ENCODE data around the gene PPP2R5E. TPM values are rescaled to one million over a fixed set of nuclear protein-coding genes. Genes with fewer than 3 reads are reported as not detected.

The PPP2R5E gene
- total RNA-seq, 2 experiments from 2014 or later: 12.5 to 47.8 TPM

DNA sequence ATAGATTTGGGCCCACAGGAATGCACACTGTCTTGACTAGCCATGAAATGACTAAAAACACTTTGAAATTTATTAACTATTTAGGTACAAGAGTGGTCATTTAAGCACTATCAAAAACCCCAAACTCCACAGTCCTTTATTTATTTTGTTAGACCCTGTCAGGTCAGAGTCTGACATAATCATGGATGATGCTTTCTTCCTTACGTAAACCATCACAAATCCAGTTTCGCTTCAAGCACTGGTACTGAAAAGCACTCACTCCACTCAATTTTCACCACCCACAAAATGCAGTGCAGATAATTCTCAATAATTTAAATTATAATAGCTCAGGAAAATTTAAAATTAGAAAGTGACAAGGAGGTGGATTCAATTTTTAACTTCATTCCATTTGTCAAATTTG, 25.8 kb downstream of the PPP2R5E start:
- TF ChIP-seq EZH2phosphoT487 (IDR thresholded peaks at IDR 0.05; ENCODE audit: borderline replicate concordance, low read depth, low read length): no peak
- TF ChIP-seq, protein P1, sequence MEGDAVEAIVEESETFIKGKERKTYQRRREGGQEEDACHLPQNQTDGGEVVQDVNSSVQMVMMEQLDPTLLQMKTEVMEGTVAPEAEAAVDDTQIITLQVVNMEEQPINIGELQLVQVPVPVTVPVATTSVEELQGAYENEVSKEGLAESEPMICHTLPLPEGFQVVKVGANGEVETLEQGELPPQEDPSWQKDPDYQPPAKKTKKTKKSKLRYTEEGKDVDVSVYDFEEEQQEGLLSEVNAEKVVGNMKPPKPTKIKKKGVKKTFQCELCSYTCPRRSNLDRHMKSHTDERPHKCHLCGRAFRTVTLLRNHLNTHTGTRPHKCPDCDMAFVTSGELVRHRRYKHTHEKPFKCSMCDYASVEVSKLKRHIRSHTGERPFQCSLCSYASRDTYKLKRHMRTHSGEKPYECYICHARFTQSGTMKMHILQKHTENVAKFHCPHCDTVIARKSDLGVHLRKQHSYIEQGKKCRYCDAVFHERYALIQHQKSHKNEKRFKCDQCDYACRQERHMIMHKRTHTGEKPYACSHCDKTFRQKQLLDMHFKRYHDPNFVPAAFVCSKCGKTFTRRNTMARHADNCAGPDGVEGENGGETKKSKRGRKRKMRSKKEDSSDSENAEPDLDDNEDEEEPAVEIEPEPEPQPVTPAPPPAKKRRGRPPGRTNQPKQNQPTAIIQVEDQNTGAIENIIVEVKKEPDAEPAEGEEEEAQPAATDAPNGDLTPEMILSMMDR (conservative IDR thresholded peaks at IDR 0.05; ENCODE audit: low read length): no peak
- Histone ChIP-seq H3K4me2 (ENCODE audit: low read length) (no peak overlapping the region), H3K9me2 (ENCODE audit: insufficient read depth, low read length) (no peaks in the 10 kb centered on the region), H3K4me1 (ENCODE audit: insufficient read depth, low read length, poor library complexity, severe bottlenecking) (peaks cover 8% of the 10 kb centered on the region), H3K9me3 (ENCODE audit: low read length) (no peaks in the 10 kb centered on the region), H3K36me3 (ENCODE audit: insufficient read depth, low read length) (peaks cover 14% of the 10 kb centered on the region), H3K4me3 (ENCODE audit: low read depth, low read length, poor library complexity, severe bottlenecking) (no peak overlapping the region), H3K79me2 (ENCODE audit: insufficient read depth, low read depth, low read length) (peaks cover 44% of the 10 kb centered on the region), H2AFZ (ENCODE audit: low read length) (no peak overlapping the region), H3K27ac (ENCODE audit: low read depth, low read length, poor library complexity, severe bottlenecking) (no peak overlapping the region), H4K20me1 (ENCODE audit: insufficient read depth, low read length) (no peaks in the 10 kb centered on the region; the same call in 1 of the 2 replicates)
- BruUV-seq (replicated peaks): no TSS peak
- DNase-seq (ENCODE audit: low spot score): no peak
- intact Hi-C loops (cut with micrococcal nuclease; ENCODE audit: unreplicated experiment): no loop called here
- CTCF ChIA-PET (ENCODE audit: unreplicated experiment): no interaction called here
- POLR2A ChIA-PET: interaction anchor here (0.7 kb wide), 1 partner anchor 9 kb away, joined by 3 read pairs; no protein-coding TSS in a partner anchor

- Histone ChIP-seq H3K4me1 (ENCODE audit: insufficient read depth, low read length, poor library complexity, severe bottlenecking) (peaks cover 11% of the 10 kb centered on the region), H3K9me3 (ENCODE audit: low read length) (no peaks in the 10 kb centered on the region), H3K4me3 (ENCODE audit: low read depth, low read length, poor library complexity, severe bottlenecking) (no peak overlapping the region), H3K36me3 (ENCODE audit: insufficient read depth, low read length) (peaks cover 16% of the 10 kb centered on the region), H3K79me2 (ENCODE audit: insufficient read depth, low read depth, low read length) (peaks cover 49% of the 10 kb centered on the region), H2AFZ (ENCODE audit: low read length) (no peak overlapping the region), H3K9me2 (ENCODE audit: insufficient read depth, low read length) (no peaks in the 10 kb centered on the region), H3K27ac (ENCODE audit: low read depth, low read length, poor library complexity, severe bottlenecking) (no peak overlapping the region), H3K4me2 (ENCODE audit: low read length) (no peak overlapping the region), H4K20me1 (ENCODE audit: insufficient read depth, low read length) (no peaks in the 10 kb centered on the region; the same call in 1 of the 2 replicates)
- BruUV-seq (replicated peaks): no TSS peak
- TF ChIP-seq, protein P1 (conservative IDR thresholded peaks at IDR 0.05; ENCODE audit: low read length): no peak
- no peak for TF ChIP-seq EZH2phosphoT487 (IDR thresholded peaks at IDR 0.05; ENCODE audit: borderline replicate concordance, low read depth, low read length)
- intact Hi-C loops (cut with micrococcal nuclease; ENCODE audit: unreplicated experiment): no loop called here
- ChIA-PET CTCF (ENCODE audit: unreplicated experiment) (no interaction called here), POLR2A (interaction anchor here (0.7 kb wide), 1 partner anchor 1776 kb away, joined by 4 read pairs; no protein-coding TSS in a partner anchor)
- DNase-seq (ENCODE audit: low spot score): no peak
Measured at GRCh38 chr14:63515240-63515639, 27.9 kb downstream of the PPP2R5E start.

DNA sequence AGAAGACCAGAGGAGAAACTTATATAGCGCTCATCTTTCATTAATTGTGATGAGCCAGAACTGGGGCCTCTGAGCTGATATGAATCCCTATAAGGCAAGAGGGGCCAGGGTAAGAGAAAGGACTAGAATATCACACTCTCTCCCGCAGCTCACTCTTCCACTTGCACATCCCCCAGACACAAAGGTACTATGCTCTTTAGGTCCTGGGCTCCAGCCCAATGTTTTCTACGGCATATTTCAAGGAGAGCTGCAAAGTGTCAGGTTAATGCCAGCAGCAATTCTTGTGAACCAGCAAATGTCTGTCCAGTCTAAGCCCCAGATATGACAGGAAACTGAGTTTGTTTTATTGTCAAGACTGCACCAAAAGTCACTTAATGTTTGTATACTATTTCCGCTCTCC, 29.4 kb downstream of the PPP2R5E start:
- ChIA-PET POLR2A (interaction anchor here (0.6 kb wide), 1 partner anchor 909 kb away, joined by 3 read pairs; no protein-coding TSS in a partner anchor), CTCF (ENCODE audit: unreplicated experiment) (no interaction called here)
- Histone ChIP-seq H3K36me3 (ENCODE audit: insufficient read depth, low read length) (peaks cover 24% of the 10 kb centered on the region), H3K9me2 (ENCODE audit: insufficient read depth, low read length) (no peaks in the 10 kb centered on the region), H3K9me3 (ENCODE audit: low read length) (no peaks in the 10 kb centered on the region), H3K79me2 (ENCODE audit: insufficient read depth, low read depth, low read length) (peaks cover 57% of the 10 kb centered on the region), H3K4me3 (ENCODE audit: low read depth, low read length, poor library complexity, severe bottlenecking) (no peak overlapping the region), H3K27ac (ENCODE audit: low read depth, low read length, poor library complexity, severe bottlenecking) (no peak overlapping the region), H2AFZ (ENCODE audit: low read length) (no peak overlapping the region), H4K20me1 (ENCODE audit: insufficient read depth, low read length) (no peaks in the 10 kb centered on the region; the same call in 1 of the 2 replicates), H3K4me2 (ENCODE audit: low read length) (no peak overlapping the region), H3K4me1 (ENCODE audit: insufficient read depth, low read length, poor library complexity, severe bottlenecking) (peaks cover 11% of the 10 kb centered on the region)
- no peak for DNase-seq (ENCODE audit: low spot score)
- intact Hi-C loops (cut with micrococcal nuclease; ENCODE audit: unreplicated experiment): no loop called here
- TF ChIP-seq, protein P1 (conservative IDR thresholded peaks at IDR 0.05; ENCODE audit: low read length): no peak
- no peak for TF ChIP-seq EZH2phosphoT487 (IDR thresholded peaks at IDR 0.05; ENCODE audit: borderline replicate concordance, low read depth, low read length)
- BruUV-seq (replicated peaks): no TSS peak

All from OCI-LY7 (cell line).